ENCODE measurements around the gene PCGF2.
"Not testable (repeated sequence)": the region's sequence is repeated elsewhere in the genome, so short reads cannot be mapped to it uniquely, and the experiment has no call there.

GRCh38 chr17:38726145-38726544 is 22.0 kb downstream of the PCGF2 start:
- TF ChIP-seq, protein P1, sequence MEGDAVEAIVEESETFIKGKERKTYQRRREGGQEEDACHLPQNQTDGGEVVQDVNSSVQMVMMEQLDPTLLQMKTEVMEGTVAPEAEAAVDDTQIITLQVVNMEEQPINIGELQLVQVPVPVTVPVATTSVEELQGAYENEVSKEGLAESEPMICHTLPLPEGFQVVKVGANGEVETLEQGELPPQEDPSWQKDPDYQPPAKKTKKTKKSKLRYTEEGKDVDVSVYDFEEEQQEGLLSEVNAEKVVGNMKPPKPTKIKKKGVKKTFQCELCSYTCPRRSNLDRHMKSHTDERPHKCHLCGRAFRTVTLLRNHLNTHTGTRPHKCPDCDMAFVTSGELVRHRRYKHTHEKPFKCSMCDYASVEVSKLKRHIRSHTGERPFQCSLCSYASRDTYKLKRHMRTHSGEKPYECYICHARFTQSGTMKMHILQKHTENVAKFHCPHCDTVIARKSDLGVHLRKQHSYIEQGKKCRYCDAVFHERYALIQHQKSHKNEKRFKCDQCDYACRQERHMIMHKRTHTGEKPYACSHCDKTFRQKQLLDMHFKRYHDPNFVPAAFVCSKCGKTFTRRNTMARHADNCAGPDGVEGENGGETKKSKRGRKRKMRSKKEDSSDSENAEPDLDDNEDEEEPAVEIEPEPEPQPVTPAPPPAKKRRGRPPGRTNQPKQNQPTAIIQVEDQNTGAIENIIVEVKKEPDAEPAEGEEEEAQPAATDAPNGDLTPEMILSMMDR (IDR thresholded peaks at IDR 0.05): not testable (repeated sequence)
- not testable (repeated sequence) for TF ChIP-seq POLR2A, EP300 (IDR thresholded peaks at IDR 0.05)
